Measurements from ENCODE around the gene CYP2A7. TPM values are rescaled to one million over a fixed set of nuclear protein-coding genes. Genes with fewer than 3 reads are reported as not detected.
"Not testable (repeated sequence)": the region's sequence is repeated elsewhere in the genome, so short reads cannot be mapped to it uniquely, and the experiment has no call there.

Gene CYP2A7
- total RNA-seq, 1 experiment from 2014 or later: not detected

DNA sequence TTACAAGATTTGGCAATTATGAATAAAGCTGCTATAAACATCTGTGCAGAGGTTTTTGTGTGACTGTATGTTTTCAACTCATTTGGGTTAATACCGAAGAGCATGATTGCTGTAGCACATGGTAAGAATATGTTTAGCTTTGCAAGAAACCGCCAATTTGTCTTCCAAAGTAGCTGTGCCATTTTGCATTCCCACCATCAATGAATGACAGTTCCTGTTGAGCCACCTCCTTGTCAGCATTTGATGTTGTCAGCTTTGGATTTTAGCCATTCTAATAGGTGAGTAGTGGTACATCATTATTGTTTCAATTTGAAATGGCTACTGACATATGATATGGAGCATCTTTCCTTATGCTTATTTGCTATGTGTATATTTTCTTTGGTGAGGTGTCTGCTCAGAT is 8.2 kb downstream of the CYP2A7 start:
- H3K4me1 ChIP-seq (ENCODE audit: control insufficient read depth, insufficient read depth, low read length); H3K9me3 ChIP-seq (ENCODE audit: control insufficient read depth, insufficient read depth, low read depth, low read length); POLR2A ChIA-PET; in situ Hi-C loops (cut with HindIII; ENCODE audit: low pct_unique_long_range_greater_than_20kb, low sequenced_read_pairs); intact Hi-C loops (cut with micrococcal nuclease; ENCODE audit: unreplicated experiment); CTCF ChIA-PET; DNase-seq (ENCODE audit: low read depth, low spot score); H3K27me3 ChIP-seq (ENCODE audit: control insufficient read depth, insufficient read depth, low read length); H3K36me3 ChIP-seq (ENCODE audit: control insufficient read depth, insufficient read depth, low read length); H3K4me3 ChIP-seq (ENCODE audit: low read depth in 2 of 2, low read length in 2 of 2); H3K27ac ChIP-seq (ENCODE audit: low read length); BruUV-seq (replicated peaks); ATAC-seq: not testable (repeated sequence)

DNA sequence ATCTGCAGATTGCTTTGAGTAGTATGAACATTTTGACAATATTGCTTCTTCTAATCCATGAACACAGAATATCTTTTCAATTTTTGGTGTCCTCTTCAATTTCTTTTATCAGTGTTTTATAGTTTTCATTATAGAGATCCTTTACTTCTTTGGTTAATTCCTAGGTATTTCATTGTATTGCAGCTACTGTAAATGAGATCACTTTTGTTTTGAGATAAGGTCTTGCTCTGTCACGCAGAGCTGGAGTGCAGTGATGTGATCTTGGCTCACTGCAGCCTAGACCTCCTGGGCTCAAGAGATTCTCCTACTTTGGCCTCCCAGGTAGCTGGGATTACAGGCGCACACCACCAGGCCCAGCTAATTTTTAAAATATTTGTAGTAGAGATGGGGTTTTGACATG is 9.8 kb downstream of the CYP2A7 start:
- DNase-seq (ENCODE audit: low read depth, low spot score) (no peak), ATAC-seq (no peak)
- intact Hi-C loops (cut with micrococcal nuclease; ENCODE audit: unreplicated experiment) (no loop called here), in situ Hi-C loops (cut with HindIII; ENCODE audit: low pct_unique_long_range_greater_than_20kb, low sequenced_read_pairs) (no loop called here)
- BruUV-seq (replicated peaks): no TSS peak
- H3K4me1 ChIP-seq (ENCODE audit: control insufficient read depth, insufficient read depth, low read length): no peaks in the 10 kb centered on the region
- H3K27ac ChIP-seq (ENCODE audit: low read length): no peak overlapping the region
- no peaks in the 10 kb centered on the region for H3K36me3 ChIP-seq (ENCODE audit: control insufficient read depth, insufficient read depth, low read length)
- TF ChIP-seq POLR2AphosphoS5 (IDR thresholded peaks at IDR 0.05; ENCODE audit: low read depth, low read length) (no peak), TCF7L2 (IDR thresholded peaks at IDR 0.05; ENCODE audit: low read depth, low read length) (no peak), SIN3A (IDR thresholded peaks at IDR 0.05; ENCODE audit: borderline replicate concordance, insufficient read depth, low read depth, low read length) (no peak)
- TF ChIP-seq, protein P1, sequence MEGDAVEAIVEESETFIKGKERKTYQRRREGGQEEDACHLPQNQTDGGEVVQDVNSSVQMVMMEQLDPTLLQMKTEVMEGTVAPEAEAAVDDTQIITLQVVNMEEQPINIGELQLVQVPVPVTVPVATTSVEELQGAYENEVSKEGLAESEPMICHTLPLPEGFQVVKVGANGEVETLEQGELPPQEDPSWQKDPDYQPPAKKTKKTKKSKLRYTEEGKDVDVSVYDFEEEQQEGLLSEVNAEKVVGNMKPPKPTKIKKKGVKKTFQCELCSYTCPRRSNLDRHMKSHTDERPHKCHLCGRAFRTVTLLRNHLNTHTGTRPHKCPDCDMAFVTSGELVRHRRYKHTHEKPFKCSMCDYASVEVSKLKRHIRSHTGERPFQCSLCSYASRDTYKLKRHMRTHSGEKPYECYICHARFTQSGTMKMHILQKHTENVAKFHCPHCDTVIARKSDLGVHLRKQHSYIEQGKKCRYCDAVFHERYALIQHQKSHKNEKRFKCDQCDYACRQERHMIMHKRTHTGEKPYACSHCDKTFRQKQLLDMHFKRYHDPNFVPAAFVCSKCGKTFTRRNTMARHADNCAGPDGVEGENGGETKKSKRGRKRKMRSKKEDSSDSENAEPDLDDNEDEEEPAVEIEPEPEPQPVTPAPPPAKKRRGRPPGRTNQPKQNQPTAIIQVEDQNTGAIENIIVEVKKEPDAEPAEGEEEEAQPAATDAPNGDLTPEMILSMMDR (IDR thresholded peaks at IDR 0.05): no peak
- TF ChIP-seq, protein P2, sequence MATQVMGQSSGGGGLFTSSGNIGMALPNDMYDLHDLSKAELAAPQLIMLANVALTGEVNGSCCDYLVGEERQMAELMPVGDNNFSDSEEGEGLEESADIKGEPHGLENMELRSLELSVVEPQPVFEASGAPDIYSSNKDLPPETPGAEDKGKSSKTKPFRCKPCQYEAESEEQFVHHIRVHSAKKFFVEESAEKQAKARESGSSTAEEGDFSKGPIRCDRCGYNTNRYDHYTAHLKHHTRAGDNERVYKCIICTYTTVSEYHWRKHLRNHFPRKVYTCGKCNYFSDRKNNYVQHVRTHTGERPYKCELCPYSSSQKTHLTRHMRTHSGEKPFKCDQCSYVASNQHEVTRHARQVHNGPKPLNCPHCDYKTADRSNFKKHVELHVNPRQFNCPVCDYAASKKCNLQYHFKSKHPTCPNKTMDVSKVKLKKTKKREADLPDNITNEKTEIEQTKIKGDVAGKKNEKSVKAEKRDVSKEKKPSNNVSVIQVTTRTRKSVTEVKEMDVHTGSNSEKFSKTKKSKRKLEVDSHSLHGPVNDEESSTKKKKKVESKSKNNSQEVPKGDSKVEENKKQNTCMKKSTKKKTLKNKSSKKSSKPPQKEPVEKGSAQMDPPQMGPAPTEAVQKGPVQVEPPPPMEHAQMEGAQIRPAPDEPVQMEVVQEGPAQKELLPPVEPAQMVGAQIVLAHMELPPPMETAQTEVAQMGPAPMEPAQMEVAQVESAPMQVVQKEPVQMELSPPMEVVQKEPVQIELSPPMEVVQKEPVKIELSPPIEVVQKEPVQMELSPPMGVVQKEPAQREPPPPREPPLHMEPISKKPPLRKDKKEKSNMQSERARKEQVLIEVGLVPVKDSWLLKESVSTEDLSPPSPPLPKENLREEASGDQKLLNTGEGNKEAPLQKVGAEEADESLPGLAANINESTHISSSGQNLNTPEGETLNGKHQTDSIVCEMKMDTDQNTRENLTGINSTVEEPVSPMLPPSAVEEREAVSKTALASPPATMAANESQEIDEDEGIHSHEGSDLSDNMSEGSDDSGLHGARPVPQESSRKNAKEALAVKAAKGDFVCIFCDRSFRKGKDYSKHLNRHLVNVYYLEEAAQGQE (IDR thresholded peaks at IDR 0.05; ENCODE audit: insufficient read depth in 1 of 2, low read depth in 2 of 2, low read length in 1 of 2): no peak
- H3K27me3 ChIP-seq (ENCODE audit: control insufficient read depth, insufficient read depth, low read length): no peaks in the 10 kb centered on the region
- H3K4me3 ChIP-seq (ENCODE audit: low read depth in 2 of 2, low read length in 2 of 2): no peak overlapping the region
- no peaks in the 10 kb centered on the region for H3K9me3 ChIP-seq (ENCODE audit: control insufficient read depth, insufficient read depth, low read depth, low read length)
- POLR2A ChIA-PET: no interaction called here
- CTCF ChIA-PET: no interaction called here

DNA sequence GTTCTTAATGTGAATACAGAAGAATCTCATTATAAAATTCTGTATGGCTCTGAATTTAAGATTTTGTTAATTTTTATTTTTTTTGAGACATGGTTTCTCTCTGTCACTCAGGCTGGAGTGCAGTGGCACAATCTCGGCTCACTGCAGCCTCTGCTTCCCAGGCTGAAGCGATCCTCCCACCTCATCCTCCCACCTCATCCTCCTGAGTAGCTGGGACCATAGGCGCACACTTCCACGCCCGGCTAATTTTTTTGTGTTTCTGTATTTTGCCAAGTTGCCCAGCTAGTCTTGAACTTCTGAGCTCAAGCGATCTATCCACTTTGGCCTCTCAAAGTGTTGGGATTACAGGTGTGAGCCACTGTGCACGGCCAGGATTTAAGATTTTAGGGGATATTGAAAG is 14.3 kb downstream of the CYP2A7 start:
- in situ Hi-C loops (cut with HindIII; ENCODE audit: low pct_unique_long_range_greater_than_20kb, low sequenced_read_pairs) (no loop called here), intact Hi-C loops (cut with micrococcal nuclease; ENCODE audit: unreplicated experiment) (no loop called here)
- Histone ChIP-seq H3K36me3 (ENCODE audit: control insufficient read depth, insufficient read depth, low read length) (no peaks in the 10 kb centered on the region), H3K4me3 (ENCODE audit: low read depth in 2 of 2, low read length in 2 of 2) (no peak overlapping the region), H3K27ac (ENCODE audit: low read length) (no peak overlapping the region), H3K27me3 (ENCODE audit: control insufficient read depth, insufficient read depth, low read length) (no peaks in the 10 kb centered on the region), H3K4me1 (ENCODE audit: control insufficient read depth, insufficient read depth, low read length) (no peaks in the 10 kb centered on the region), H3K9me3 (ENCODE audit: control insufficient read depth, insufficient read depth, low read depth, low read length) (no peaks in the 10 kb centered on the region)
- CTCF ChIA-PET: no interaction called here
- TF ChIP-seq, protein P2 (IDR thresholded peaks at IDR 0.05; ENCODE audit: insufficient read depth in 1 of 2, low read depth in 2 of 2, low read length in 1 of 2): no peak
- TF ChIP-seq, protein P1 (IDR thresholded peaks at IDR 0.05): no peak
- TF ChIP-seq SIN3A (IDR thresholded peaks at IDR 0.05; ENCODE audit: borderline replicate concordance, insufficient read depth, low read depth, low read length) (no peak), POLR2AphosphoS5 (IDR thresholded peaks at IDR 0.05; ENCODE audit: low read depth, low read length) (no peak), TCF7L2 (IDR thresholded peaks at IDR 0.05; ENCODE audit: low read depth, low read length) (no peak)
- no peak for ATAC-seq
- BruUV-seq (replicated peaks): no TSS peak
- no peak for DNase-seq (ENCODE audit: low read depth, low spot score)
- POLR2A ChIA-PET: no interaction called here
